Stomach (tissue), 4 donors: ENCODE data around the gene SF3B3.

ENCODE experiments used
- EP300 ChIP-seq: sonication (generic); formaldehyde crosslinking; IDR thresholded peaks from one replicate; pipeline ENCODE4 v1.6.1; 2017; ENCODE audit warnings: antibody characterized with exemption
- POLR2A ChIP-seq, 4 donors: fragments of 450-650 bp; IDR thresholded peaks; one replicate each; pipeline ENCODE4 v1.6.1; 2016; ENCODE audit warnings: antibody characterized with exemption in 4 of 4, control low read depth in 2 of 4, mild to moderate bottlenecking in 1 of 4, moderate library complexity in 1 of 4
- TF ChIP-seq, protein P1 (sequence below), 7 experiments: fragments of 450-650 bp in 4 of 7; fragments of 200-600 bp in 3 of 7; sonication (generic) in 3 of 7; IDR thresholded peaks; one replicate each; pipeline ENCODE4 v1.5.1; 2016 to 2019; ENCODE audit warnings: antibody characterized with exemption in 7 of 7, control low read depth in 2 of 7, mild to moderate bottlenecking in 1 of 7

DNA sequence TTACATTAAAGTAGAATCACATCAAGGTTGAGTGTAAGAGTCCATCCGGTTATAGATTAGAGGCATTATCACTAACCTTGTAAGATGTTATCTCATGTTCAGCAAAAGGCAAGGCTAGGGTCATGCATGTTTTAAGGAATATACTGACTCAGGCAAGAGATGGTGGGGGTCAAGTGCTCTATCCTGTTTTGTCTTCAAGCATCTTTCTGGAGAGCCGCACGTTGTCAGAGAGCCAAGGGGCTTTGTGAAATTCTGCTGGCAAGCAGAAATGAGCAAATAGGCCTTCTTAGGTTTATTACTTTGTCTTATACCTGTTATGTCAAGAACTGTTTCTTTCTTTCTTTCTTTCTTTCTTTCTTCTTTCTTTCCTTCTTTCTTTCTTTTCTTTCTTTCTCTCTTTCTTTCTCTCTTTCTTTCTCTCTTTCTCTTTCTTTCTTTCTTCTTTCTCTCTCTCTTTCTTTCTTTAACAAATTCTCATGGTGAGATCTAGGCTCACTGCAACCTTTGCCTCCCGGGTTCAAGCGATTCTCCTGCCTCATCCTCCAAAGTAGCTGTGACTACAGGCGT, 75.4 kb downstream of the SF3B3 start:
- TF ChIP-seq, protein P1, sequence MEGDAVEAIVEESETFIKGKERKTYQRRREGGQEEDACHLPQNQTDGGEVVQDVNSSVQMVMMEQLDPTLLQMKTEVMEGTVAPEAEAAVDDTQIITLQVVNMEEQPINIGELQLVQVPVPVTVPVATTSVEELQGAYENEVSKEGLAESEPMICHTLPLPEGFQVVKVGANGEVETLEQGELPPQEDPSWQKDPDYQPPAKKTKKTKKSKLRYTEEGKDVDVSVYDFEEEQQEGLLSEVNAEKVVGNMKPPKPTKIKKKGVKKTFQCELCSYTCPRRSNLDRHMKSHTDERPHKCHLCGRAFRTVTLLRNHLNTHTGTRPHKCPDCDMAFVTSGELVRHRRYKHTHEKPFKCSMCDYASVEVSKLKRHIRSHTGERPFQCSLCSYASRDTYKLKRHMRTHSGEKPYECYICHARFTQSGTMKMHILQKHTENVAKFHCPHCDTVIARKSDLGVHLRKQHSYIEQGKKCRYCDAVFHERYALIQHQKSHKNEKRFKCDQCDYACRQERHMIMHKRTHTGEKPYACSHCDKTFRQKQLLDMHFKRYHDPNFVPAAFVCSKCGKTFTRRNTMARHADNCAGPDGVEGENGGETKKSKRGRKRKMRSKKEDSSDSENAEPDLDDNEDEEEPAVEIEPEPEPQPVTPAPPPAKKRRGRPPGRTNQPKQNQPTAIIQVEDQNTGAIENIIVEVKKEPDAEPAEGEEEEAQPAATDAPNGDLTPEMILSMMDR (IDR thresholded peaks at IDR 0.05) = no peak
- TF ChIP-seq POLR2A (IDR thresholded peaks at IDR 0.05) (no peak), EP300 (no peak)
